HepG2 (cell line): ENCODE results near the gene LST1. TPM values are rescaled to one million over a fixed set of nuclear protein-coding genes. Genes with fewer than 3 reads are reported as not detected.

Experiments used
- AHR ChIP-seq: IDR thresholded peaks from 2 replicates; pipeline ENCODE4 v1.6.1; 2018; ENCODE audit warnings: missing genetic modification reagents, missing compliant biosample characterization
- ATF1 ChIP-seq: IDR thresholded peaks from 2 replicates; pipeline ENCODE4 v1.6.1; 2016; ENCODE audit warnings: mild to moderate bottlenecking, control low read depth
- FOXK2 ChIP-seq: fragments of 450-650 bp; IDR thresholded peaks from 2 replicates; pipeline ENCODE4 v1.6.1; 2016
- HMGA1 ChIP-seq: sonication (generic); formaldehyde crosslinking; conservative IDR thresholded peaks from 2 replicates; pipeline ENCODE4 v1.4.0; 2020; ENCODE audit warnings: missing genetic modification reagents
- NFYB ChIP-seq: sonication (generic); formaldehyde crosslinking; IDR thresholded peaks from 2 replicates; pipeline ENCODE4 v1.4.0; 2020; ENCODE audit warnings: missing genetic modification reagents
- NR1H2 ChIP-seq: sonication (generic); formaldehyde crosslinking; IDR thresholded peaks from 2 replicates; pipeline ENCODE4 v1.8.1; 2022; ENCODE audit warnings: low read depth, missing genetic modification reagents, borderline replicate concordance
- PHF20 ChIP-seq: sonication (generic); formaldehyde crosslinking; IDR thresholded peaks from 2 replicates; pipeline ENCODE4 v1.5.0; 2020; ENCODE audit warnings: mild to moderate bottlenecking, missing genetic modification reagents
- SP140L ChIP-seq: sonication (generic); formaldehyde crosslinking; IDR thresholded peaks from 2 replicates; pipeline ENCODE4 v1.4.0; 2020; ENCODE audit warnings: missing genetic modification reagents, borderline replicate concordance
- STAG1 ChIP-seq: sonication (generic); formaldehyde crosslinking; IDR thresholded peaks from 2 replicates; pipeline ENCODE4 v1.4.0; 2020; ENCODE audit warnings: missing genetic modification reagents
- ZFP36 ChIP-seq: fragments of 150-350 bp; IDR thresholded peaks from 2 replicates; pipeline ENCODE4 v1.6.1; 2018; ENCODE audit warnings: borderline replicate concordance, low read length, low read depth; ENCODE audit not compliant: partially characterized antibody
- ZNF317 ChIP-seq: sonication (generic); formaldehyde crosslinking; IDR thresholded peaks from 2 replicates; pipeline ENCODE4 v1.5.0; 2020; ENCODE audit warnings: mild to moderate bottlenecking, missing genetic modification reagents
- ZNF441 ChIP-seq: sonication (generic); formaldehyde crosslinking; IDR thresholded peaks from 2 replicates; pipeline ENCODE4 v1.7.0; 2021; ENCODE audit warnings: missing genetic modification reagents, borderline replicate concordance
- ZNF619 ChIP-seq: sonication (generic); formaldehyde crosslinking; IDR thresholded peaks from 2 replicates; pipeline ENCODE4 v1.4.0; 2020; ENCODE audit warnings: mild to moderate bottlenecking, missing genetic modification reagents
- ZNF644 ChIP-seq: IDR thresholded peaks from 2 replicates; pipeline ENCODE4 v1.6.1; 2016; ENCODE audit warnings: low read depth
- polyA plus RNA-seq, 8 experiments: library from polyadenylated mRNA; depleted of rRNA in 3 of 8; stranded (reverse) in 7 of 8; unstranded in 1 of 8; fragments of >200 nt; fragmentation: Illumina TruSeq in 4 of 8; extraction: Trizol in 4 of 8; gene quantifications; 2 replicates each; pipeline versions ENCODE4 v1.2.1 to v1.2.3, GENCODE V29; 2011 to 2016; ENCODE audit warnings: low read depth in 4 of 8, missing spikeins in 1 of 8, mixed read lengths in 1 of 8; ENCODE audit not compliant: insufficient read depth in 1 of 8
- total RNA-seq, 5 experiments: library from RNA; depleted of rRNA; stranded (reverse); fragments of >200 nt; fragmentation: Illumina TruSeq; extraction: Trizol; gene quantifications; 2 replicates each; pipeline ENCODE4 v1.2.3, GENCODE V29; 2016; ENCODE audit warnings: low read depth in 1 of 5
- TF ChIP-seq, protein P1 (sequence below): sonication (generic); formaldehyde crosslinking; IDR thresholded peaks from 2 replicates; pipeline ENCODE4 v1.4.0; 2020; ENCODE audit warnings: low read depth, mild to moderate bottlenecking, missing genetic modification reagents
- TF ChIP-seq, protein P2 (sequence below): sonication (generic); formaldehyde crosslinking; IDR thresholded peaks from 2 replicates; pipeline ENCODE4 v1.9.0; 2021; ENCODE audit warnings: mild to moderate bottlenecking, missing genetic modification reagents
- TF ChIP-seq, protein P3 (sequence below): sonication (generic); formaldehyde crosslinking; IDR thresholded peaks from 2 replicates; pipeline ENCODE4 v1.9.0; 2021; ENCODE audit warnings: missing genetic modification reagents, borderline replicate concordance
- TF ChIP-seq, protein P4 (sequence below): IDR thresholded peaks from 2 replicates; pipeline ENCODE4 v1.6.1; 2012; ENCODE audit warnings: low read depth, low read length, improper control_type of control experiment

The LST1 gene
- total and polyA plus RNA-seq, 2 of the 13 experiments (the other 11 are each of a cell fraction or from before 2014, with no cell fraction given), result not detected

DNA sequence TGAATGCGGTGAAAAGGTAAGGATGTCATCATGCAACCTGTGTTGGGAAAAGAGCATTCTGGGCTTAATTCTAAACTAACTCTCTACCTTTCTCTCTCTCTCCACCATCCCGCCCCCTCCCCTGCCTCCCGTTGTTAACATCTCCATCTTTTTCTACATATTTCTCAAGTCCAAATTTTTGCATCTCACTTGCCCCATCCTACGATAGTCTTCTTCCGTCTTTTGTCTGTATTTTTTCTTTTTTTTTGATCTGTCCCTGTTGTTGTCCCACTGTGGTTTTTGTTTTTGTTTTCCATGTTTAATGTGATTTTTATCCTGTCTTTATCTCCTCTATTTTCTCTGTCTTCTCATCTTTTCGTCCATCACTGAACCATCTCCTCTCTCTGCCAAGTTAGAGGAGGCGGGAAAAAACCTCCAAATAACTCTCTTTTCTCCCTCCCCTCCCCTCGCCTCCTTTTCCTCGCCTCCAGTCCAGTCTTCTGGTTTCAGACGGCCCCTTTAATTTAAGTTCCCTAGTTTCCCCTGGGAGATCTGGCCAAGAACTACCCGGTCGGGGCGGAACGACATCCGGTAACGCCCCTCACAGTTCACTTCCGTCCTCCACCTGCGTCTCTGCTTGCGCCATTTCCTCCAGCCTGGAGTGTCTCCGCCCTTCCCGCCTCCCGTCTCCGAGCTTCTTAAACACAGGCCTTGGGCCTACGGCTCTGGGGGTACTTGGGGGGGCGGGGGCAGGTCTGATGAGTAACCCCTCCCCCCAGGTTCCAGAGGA lies 38.9 kb upstream of the LST1 start, which contains the start of gene NFKBIL1 (continued):
- TF ChIP-seq AHR (CRISPR knock-in tag), result 0 out of 2 replicates have a peak, but pooled peaks have one; percentile 63
- TF ChIP-seq PHF20, result peak; percentile 91
- TF ChIP-seq, protein P1, sequence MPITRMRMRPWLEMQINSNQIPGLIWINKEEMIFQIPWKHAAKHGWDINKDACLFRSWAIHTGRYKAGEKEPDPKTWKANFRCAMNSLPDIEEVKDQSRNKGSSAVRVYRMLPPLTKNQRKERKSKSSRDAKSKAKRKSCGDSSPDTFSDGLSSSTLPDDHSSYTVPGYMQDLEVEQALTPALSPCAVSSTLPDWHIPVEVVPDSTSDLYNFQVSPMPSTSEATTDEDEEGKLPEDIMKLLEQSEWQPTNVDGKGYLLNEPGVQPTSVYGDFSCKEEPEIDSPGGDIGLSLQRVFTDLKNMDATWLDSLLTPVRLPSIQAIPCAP (CRISPR knock-in tag), result no peak
- TF ChIP-seq ZNF619, result no peak
- TF ChIP-seq ZNF317 (CRISPR knock-in tag), result no peak
- TF ChIP-seq, protein P2, sequence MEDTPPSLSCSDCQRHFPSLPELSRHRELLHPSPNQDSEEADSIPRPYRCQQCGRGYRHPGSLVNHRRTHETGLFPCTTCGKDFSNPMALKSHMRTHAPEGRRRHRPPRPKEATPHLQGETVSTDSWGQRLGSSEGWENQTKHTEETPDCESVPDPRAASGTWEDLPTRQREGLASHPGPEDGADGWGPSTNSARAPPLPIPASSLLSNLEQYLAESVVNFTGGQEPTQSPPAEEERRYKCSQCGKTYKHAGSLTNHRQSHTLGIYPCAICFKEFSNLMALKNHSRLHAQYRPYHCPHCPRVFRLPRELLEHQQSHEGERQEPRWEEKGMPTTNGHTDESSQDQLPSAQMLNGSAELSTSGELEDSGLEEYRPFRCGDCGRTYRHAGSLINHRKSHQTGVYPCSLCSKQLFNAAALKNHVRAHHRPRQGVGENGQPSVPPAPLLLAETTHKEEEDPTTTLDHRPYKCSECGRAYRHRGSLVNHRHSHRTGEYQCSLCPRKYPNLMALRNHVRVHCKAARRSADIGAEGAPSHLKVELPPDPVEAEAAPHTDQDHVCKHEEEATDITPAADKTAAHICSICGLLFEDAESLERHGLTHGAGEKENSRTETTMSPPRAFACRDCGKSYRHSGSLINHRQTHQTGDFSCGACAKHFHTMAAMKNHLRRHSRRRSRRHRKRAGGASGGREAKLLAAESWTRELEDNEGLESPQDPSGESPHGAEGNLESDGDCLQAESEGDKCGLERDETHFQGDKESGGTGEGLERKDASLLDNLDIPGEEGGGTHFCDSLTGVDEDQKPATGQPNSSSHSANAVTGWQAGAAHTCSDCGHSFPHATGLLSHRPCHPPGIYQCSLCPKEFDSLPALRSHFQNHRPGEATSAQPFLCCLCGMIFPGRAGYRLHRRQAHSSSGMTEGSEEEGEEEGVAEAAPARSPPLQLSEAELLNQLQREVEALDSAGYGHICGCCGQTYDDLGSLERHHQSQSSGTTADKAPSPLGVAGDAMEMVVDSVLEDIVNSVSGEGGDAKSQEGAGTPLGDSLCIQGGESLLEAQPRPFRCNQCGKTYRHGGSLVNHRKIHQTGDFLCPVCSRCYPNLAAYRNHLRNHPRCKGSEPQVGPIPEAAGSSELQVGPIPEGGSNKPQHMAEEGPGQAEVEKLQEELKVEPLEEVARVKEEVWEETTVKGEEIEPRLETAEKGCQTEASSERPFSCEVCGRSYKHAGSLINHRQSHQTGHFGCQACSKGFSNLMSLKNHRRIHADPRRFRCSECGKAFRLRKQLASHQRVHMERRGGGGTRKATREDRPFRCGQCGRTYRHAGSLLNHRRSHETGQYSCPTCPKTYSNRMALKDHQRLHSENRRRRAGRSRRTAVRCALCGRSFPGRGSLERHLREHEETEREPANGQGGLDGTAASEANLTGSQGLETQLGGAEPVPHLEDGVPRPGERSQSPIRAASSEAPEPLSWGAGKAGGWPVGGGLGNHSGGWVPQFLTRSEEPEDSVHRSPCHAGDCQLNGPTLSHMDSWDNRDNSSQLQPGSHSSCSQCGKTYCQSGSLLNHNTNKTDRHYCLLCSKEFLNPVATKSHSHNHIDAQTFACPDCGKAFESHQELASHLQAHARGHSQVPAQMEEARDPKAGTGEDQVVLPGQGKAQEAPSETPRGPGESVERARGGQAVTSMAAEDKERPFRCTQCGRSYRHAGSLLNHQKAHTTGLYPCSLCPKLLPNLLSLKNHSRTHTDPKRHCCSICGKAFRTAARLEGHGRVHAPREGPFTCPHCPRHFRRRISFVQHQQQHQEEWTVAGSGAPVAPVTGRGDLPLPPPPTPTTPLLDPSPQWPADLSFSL, result no peak
- no peak for TF ChIP-seq NR1H2 (CRISPR knock-in tag)
- TF ChIP-seq SP140L, result no peak; the same call in 1 of the 2 replicates
- TF ChIP-seq ZNF441, result no peak
- TF ChIP-seq STAG1 (CRISPR knock-in tag), result no peak
- TF ChIP-seq FOXK2, result peak; percentile 22; the same call in 1 of the 2 replicates
- TF ChIP-seq ZFP36, result no peak
- TF ChIP-seq, protein P3, sequence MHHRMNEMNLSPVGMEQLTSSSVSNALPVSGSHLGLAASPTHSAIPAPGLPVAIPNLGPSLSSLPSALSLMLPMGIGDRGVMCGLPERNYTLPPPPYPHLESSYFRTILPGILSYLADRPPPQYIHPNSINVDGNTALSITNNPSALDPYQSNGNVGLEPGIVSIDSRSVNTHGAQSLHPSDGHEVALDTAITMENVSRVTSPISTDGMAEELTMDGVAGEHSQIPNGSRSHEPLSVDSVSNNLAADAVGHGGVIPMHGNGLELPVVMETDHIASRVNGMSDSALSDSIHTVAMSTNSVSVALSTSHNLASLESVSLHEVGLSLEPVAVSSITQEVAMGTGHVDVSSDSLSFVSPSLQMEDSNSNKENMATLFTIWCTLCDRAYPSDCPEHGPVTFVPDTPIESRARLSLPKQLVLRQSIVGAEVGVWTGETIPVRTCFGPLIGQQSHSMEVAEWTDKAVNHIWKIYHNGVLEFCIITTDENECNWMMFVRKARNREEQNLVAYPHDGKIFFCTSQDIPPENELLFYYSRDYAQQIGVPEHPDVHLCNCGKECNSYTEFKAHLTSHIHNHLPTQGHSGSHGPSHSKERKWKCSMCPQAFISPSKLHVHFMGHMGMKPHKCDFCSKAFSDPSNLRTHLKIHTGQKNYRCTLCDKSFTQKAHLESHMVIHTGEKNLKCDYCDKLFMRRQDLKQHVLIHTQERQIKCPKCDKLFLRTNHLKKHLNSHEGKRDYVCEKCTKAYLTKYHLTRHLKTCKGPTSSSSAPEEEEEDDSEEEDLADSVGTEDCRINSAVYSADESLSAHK (CRISPR knock-in tag), result no peak
- peak; percentile 40 for TF ChIP-seq NFYB (CRISPR knock-in tag)
- TF ChIP-seq, protein P4, sequence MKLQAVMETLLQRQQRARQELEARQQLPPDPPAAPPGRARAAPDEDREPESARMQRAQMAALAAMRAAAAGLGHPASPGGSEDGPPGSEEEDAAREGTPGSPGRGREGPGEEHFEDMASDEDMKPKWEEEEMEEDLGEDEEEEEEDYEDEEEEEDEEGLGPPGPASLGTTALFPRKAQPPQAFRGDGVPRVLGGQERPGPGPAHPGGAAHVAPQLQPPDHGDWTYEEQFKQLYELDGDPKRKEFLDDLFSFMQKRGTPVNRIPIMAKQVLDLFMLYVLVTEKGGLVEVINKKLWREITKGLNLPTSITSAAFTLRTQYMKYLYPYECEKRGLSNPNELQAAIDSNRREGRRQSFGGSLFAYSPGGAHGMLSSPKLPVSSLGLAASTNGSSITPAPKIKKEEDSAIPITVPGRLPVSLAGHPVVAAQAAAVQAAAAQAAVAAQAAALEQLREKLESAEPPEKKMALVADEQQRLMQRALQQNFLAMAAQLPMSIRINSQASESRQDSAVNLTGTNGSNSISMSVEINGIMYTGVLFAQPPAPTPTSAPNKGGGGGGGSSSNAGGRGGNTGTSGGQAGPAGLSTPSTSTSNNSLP, result no peak
- TF ChIP-seq HMGA1 (CRISPR knock-in tag), result no peak
- TF ChIP-seq ATF1 (CRISPR knock-in tag), result peak; percentile 91
- no peak for TF ChIP-seq ZNF644 (CRISPR knock-in tag)
